ENCODE results near the gene SPDL1. TPM values are rescaled to one million over a fixed set of nuclear protein-coding genes. Genes with fewer than 3 reads are reported as not detected.
A peak's percentile ranks its signal among the peaks of the same experiment; 100 is the strongest.

The SPDL1 gene
- total and polyA plus RNA-seq, 5 donors from 2014 or later = 3.4 to 11.5 (median 7.6) TPM

DNA sequence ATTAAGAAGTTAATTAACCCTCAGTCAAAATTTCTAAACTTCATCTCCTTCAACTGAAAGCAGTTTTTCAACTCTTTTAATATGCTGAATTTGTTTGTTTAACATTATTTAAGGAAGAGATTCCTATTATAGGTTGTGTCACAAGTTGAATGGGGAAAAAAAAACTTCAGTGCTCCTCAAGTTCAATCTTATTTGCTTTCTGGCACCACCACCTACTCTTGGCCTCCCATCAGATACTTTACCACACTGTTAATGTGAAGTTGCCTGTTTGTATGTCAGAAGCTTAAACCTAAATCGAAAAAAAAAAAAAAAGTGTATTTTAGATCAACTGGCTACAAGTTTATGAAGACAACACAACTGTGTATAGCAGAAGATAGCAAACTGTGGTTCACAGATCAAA is 49.4 kb downstream of the SPDL1 start:
- peaks cover 7% of the 10 kb centered on the region for H3K36me3 Mint-ChIP-seq
- no peak overlapping the region for H3K27ac Mint-ChIP-seq
- peaks cover 5% of the 10 kb centered on the region for H3K4me1 ChIP-seq (ENCODE audit: control insufficient read depth, insufficient read depth, low read length, poor library complexity, severe bottlenecking)
- H3K9me3 ChIP-seq (ENCODE audit: control insufficient read depth in 2 of 2, low read length in 2 of 2) = no peaks in the 10 kb centered on the region
- no peaks in the 10 kb centered on the region for H3K27me3 Mint-ChIP-seq
- DNase-seq (no peak), ATAC-seq (ENCODE audit: low read depth in 2 of 2) (no peak)
- H3K4me1 Mint-ChIP-seq = peaks cover 8 to 13% (median 9%) of the 10 kb centered on the region in 4 donors
- H3K9me3 Mint-ChIP-seq = peaks cover 0 to 9% (median 1%) of the 10 kb centered on the region in 7 donors
- no peak overlapping the region for H3K27ac ChIP-seq (ENCODE audit: insufficient read depth, low read length, poor library complexity, severe bottlenecking)
- no peak overlapping the region for H3K4me3 ChIP-seq (ENCODE audit: low read depth, low read length)
- H3K36me3 ChIP-seq (ENCODE audit: control insufficient read depth, insufficient read depth, low read length) = no peaks in the 10 kb centered on the region
- H3K27me3 ChIP-seq (ENCODE audit: control insufficient read depth, insufficient read depth, low read length) = no peaks in the 10 kb centered on the region
- H3K4me3 Mint-ChIP-seq = no peak overlapping the region

DNA sequence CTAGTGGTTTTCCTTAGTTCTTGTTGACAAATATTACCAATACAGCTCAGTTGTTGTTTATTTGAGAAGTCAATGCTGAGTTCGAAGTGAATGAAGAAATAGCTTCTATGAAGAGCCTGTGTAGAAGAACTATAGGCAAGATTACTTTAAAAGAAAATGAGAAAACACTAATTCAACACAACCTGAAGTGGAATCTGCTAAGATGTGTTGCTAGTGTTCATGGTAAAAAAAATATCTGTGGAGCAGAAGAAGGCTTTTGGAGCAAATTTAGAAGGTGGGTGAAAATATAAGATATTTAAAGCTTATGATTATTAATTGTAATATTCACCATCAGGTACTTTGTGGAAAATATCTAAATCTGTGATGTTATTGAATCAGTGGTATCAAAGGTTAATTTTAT is 51.0 kb downstream of the SPDL1 start:
- H3K27me3 ChIP-seq (ENCODE audit: control insufficient read depth, insufficient read depth, low read length) = no peaks in the 10 kb centered on the region
- peaks cover 0 to 9% (median 1%) of the 10 kb centered on the region in 7 donors for H3K9me3 Mint-ChIP-seq
- ATAC-seq (ENCODE audit: low read depth in 2 of 2) = no peak

DNA sequence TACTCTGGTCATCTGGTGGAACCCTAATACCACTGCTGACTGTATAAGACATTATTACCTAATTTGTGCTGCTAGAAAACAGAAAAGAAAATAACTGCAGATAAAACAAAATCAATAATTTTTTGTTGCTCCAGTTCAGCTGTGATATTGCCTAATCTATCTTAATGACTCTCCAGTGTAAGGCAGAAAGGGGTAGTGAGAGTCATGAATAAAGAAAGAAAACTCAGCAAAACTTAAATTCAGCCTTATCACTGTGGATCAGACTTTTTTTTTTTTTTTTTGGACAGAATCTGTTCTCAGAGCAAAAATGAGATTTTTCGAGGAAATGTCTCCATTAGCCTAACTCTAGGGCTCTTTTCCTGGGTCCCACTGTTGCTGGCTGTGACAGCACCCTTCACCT is 52.4 kb downstream of the SPDL1 start:
- H3K27ac Mint-ChIP-seq = peak overlapping the region in 2 of 3 donors; percentile 94
- ATAC-seq (ENCODE audit: low read depth in 2 of 2) (no peak), DNase-seq (no peak)
- H3K36me3 Mint-ChIP-seq = peaks cover 29% of the 10 kb centered on the region
- no peak overlapping the region for H3K27ac ChIP-seq (ENCODE audit: insufficient read depth, low read length, poor library complexity, severe bottlenecking)
- peak overlapping the region; percentile 90 to 97 (median 96) for H3K4me3 Mint-ChIP-seq
- no peaks in the 10 kb centered on the region for H3K27me3 ChIP-seq (ENCODE audit: control insufficient read depth, insufficient read depth, low read length)
- H3K9me3 Mint-ChIP-seq = peaks cover 0 to 12% (median 0%) of the 10 kb centered on the region in 7 donors
- peaks cover 32% of the 10 kb centered on the region for H3K4me1 ChIP-seq (ENCODE audit: control insufficient read depth, insufficient read depth, low read length, poor library complexity, severe bottlenecking)
- peaks cover 12% of the 10 kb centered on the region for H3K36me3 ChIP-seq (ENCODE audit: control insufficient read depth, insufficient read depth, low read length)
- H3K4me3 ChIP-seq (ENCODE audit: low read depth, low read length) = no peak overlapping the region
- no peaks in the 10 kb centered on the region for H3K27me3 Mint-ChIP-seq
- H3K9me3 ChIP-seq (ENCODE audit: control insufficient read depth in 2 of 2, low read length in 2 of 2) = peaks cover 6 to 8% of the 10 kb centered on the region in 2 experiments
- H3K4me1 Mint-ChIP-seq = peaks cover 26 to 43% (median 28%) of the 10 kb centered on the region in 4 donors

More for the DNA sequence above, 51.0 kb downstream of the SPDL1 start:
- no peak overlapping the region for H3K4me3 ChIP-seq (ENCODE audit: low read depth, low read length)
- no peak for DNase-seq
- no peak overlapping the region for H3K27ac Mint-ChIP-seq
- no peaks in the 10 kb centered on the region for H3K27me3 Mint-ChIP-seq
- peaks cover 20% of the 10 kb centered on the region for H3K36me3 Mint-ChIP-seq
- peaks cover 18 to 29% (median 21%) of the 10 kb centered on the region in 4 donors for H3K4me1 Mint-ChIP-seq
- H3K4me3 Mint-ChIP-seq = peak overlapping the region in 2 of 4 donors; percentile 17 to 46
- peaks cover 19% of the 10 kb centered on the region for H3K4me1 ChIP-seq (ENCODE audit: control insufficient read depth, insufficient read depth, low read length, poor library complexity, severe bottlenecking)
- H3K9me3 ChIP-seq (ENCODE audit: control insufficient read depth in 2 of 2, low read length in 2 of 2) = peaks cover 4 to 6% of the 10 kb centered on the region in 2 experiments
- no peak overlapping the region for H3K27ac ChIP-seq (ENCODE audit: insufficient read depth, low read length, poor library complexity, severe bottlenecking)
- H3K36me3 ChIP-seq (ENCODE audit: control insufficient read depth, insufficient read depth, low read length) = peaks cover 6% of the 10 kb centered on the region

DNA sequence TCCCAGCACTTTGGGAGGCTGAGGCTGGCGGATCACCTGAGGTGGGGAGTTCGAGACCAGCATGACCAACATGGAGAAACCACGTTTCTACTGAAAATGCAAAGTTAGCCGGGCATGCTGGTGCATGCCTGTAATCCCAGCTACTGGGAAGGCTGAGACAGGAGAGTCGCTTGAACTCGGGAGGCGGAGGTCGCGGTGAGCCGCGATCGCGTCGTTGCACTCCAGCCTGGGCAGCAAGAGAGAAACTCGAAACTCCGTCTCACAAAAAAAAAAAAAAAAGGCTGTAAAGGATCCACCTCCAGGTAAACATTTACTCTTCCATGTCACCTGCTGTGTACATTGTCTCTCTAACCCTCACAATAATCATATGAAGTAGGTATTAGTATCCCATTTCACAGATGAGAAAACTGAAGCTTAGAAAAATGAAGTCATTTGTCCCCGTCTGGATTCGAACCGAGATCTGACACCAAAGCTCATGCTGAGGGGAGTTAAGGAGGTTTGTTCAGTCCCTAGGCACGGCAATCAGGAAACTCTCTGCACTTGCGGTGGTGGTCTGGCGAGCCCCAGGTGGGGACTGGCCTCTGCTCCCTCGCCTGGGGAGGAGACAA is 53.0 kb downstream of the SPDL1 start:
- no peaks in the 10 kb centered on the region for H3K27me3 ChIP-seq (ENCODE audit: control insufficient read depth, insufficient read depth, low read length)

DNA sequence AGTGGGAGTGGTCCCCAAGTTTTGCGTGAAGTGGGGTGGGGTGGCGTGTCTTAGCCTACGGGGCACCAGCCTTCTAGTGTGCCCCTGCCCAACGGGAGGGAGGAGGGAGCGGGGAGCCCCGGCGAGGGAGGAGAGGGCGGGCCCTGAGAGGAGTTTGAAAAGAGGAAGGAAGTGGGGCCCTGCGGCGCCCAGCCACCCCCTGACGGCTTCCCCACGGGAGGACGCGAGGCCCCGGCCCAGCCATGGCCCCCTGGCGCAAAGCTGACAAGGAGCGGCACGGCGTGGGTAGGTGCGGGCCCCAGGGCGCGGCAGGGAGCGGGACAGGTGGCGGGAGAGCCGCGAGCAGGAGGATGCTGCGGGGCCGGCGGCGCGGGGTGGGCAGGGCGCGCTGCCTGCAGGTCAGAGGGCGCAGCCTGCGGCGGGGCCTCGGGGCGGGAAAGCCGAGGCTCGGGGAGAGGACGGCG is 53.5 kb downstream of the SPDL1 start, which contains the start of gene DOCK2:
Gene DOCK2 (plus strand): TSS at position 191 of the 464 bp plus-strand sequence. CDS start 52 bp downstream, at position 243.
- Mint-ChIP-seq H3K4me1 (peaks cover 30 to 55% (median 39%) of the 10 kb centered on the region in 4 donors), H3K9me3 (peaks cover 0 to 12% (median 0%) of the 10 kb centered on the region in 7 donors)

More for the DNA sequence above, 53.0 kb downstream of the SPDL1 start:
- Mint-ChIP-seq H3K27me3 (no peaks in the 10 kb centered on the region), H3K4me1 (peaks cover 27 to 49% (median 34%) of the 10 kb centered on the region in 4 donors), H3K4me3 (peak overlapping the region; percentile 90 to 97 (median 96)), H3K36me3 (peaks cover 32% of the 10 kb centered on the region), H3K9me3 (peaks cover 0 to 12% (median 0%) of the 10 kb centered on the region in 7 donors), H3K27ac (peak overlapping the region; percentile 94 to 97 (median 96))
- H3K4me3 ChIP-seq (ENCODE audit: low read depth, low read length) = peak overlapping the region; percentile 70
- DNase-seq = no peak
- peaks cover 6 to 8% of the 10 kb centered on the region in 2 experiments for H3K9me3 ChIP-seq (ENCODE audit: control insufficient read depth in 2 of 2, low read length in 2 of 2)
- no peak for ATAC-seq (ENCODE audit: low read depth in 2 of 2)
- H3K4me1 ChIP-seq (ENCODE audit: control insufficient read depth, insufficient read depth, low read length, poor library complexity, severe bottlenecking) = peaks cover 38% of the 10 kb centered on the region
- H3K36me3 ChIP-seq (ENCODE audit: control insufficient read depth, insufficient read depth, low read length) = peaks cover 12% of the 10 kb centered on the region
- H3K27ac ChIP-seq (ENCODE audit: insufficient read depth, low read length, poor library complexity, severe bottlenecking) = peak overlapping the region; percentile 87

DNA sequence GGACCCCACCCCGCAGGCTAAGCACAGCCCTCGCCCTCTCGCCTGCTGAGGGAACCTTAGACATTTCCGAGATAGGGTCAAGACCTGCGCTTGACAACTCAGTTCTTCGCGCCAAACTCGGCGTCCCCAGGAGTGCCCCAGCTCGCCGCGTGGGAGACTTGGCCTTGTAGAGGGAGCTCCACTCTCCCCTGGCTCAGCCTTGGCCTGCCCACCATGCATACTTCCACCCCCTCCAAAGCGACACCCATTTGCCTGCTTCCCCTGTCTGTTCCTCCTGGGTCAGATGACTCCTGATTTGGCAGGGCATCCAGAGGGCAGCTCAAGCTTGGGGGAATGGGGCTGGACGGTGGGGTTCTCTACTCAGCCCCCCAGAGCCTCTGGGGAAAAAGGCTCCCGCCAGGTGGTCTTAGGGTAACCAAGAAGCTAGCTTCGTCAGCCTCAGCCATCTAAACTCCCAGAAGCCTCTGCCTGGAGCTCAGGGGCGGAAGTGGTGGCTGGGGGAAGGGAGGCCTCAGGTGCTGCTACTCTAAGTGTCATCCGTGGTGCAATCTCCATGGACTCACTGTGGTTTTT is 54.1 kb downstream of the SPDL1 start:
- Histone ChIP-seq H3K9me3 (ENCODE audit: control insufficient read depth in 2 of 2, low read length in 2 of 2) (peaks cover 6 to 8% of the 10 kb centered on the region in 2 experiments), H3K27me3 (ENCODE audit: control insufficient read depth, insufficient read depth, low read length) (no peaks in the 10 kb centered on the region), H3K4me1 (ENCODE audit: control insufficient read depth, insufficient read depth, low read length, poor library complexity, severe bottlenecking) (peaks cover 43% of the 10 kb centered on the region), H3K36me3 (ENCODE audit: control insufficient read depth, insufficient read depth, low read length) (peaks cover 18% of the 10 kb centered on the region), H3K4me3 (ENCODE audit: low read depth, low read length) (peak overlapping the region; percentile 82), H3K27ac (ENCODE audit: insufficient read depth, low read length, poor library complexity, severe bottlenecking) (peak overlapping the region; percentile 87)
- H3K4me3 Mint-ChIP-seq = peak overlapping the region; percentile 90 to 98 (median 96)
- H3K36me3 Mint-ChIP-seq = peaks cover 33% of the 10 kb centered on the region
- peaks cover 0 to 12% (median 0%) of the 10 kb centered on the region in 7 donors for H3K9me3 Mint-ChIP-seq
- H3K4me1 Mint-ChIP-seq = peaks cover 32 to 60% (median 43%) of the 10 kb centered on the region in 4 donors
- peak overlapping the region; percentile 94 to 99 (median 95) for H3K27ac Mint-ChIP-seq
- ATAC-seq (ENCODE audit: low read depth in 2 of 2) (peak; percentile 84 to 88), DNase-seq (peak; percentile 40 to 92 (median 79))
- H3K27me3 Mint-ChIP-seq = no peaks in the 10 kb centered on the region

More for the DNA sequence above, 53.5 kb downstream of the SPDL1 start, which contains the start of gene DOCK2:
- Histone ChIP-seq H3K4me1 (ENCODE audit: control insufficient read depth, insufficient read depth, low read length, poor library complexity, severe bottlenecking) (peaks cover 43% of the 10 kb centered on the region), H3K27ac (ENCODE audit: insufficient read depth, low read length, poor library complexity, severe bottlenecking) (peak within 1 kb of the TSS; percentile 87), H3K9me3 (ENCODE audit: control insufficient read depth in 2 of 2, low read length in 2 of 2) (peaks cover 6 to 8% of the 10 kb centered on the region in 2 experiments), H3K27me3 (ENCODE audit: control insufficient read depth, insufficient read depth, low read length) (no peaks in the 10 kb centered on the region), H3K4me3 (ENCODE audit: low read depth, low read length) (peak within 1 kb of the TSS; percentile 82), H3K36me3 (ENCODE audit: control insufficient read depth, insufficient read depth, low read length) (peaks cover 13% of the 10 kb centered on the region)
- DNase-seq (peak; percentile 54 to 85 (median 61)), ATAC-seq (ENCODE audit: low read depth in 2 of 2) (peak; percentile 74 to 77)
- peak within 1 kb of the TSS; percentile 90 to 98 (median 96) for H3K4me3 Mint-ChIP-seq
- peaks cover 32% of the 10 kb centered on the region for H3K36me3 Mint-ChIP-seq
- peak within 1 kb of the TSS; percentile 94 to 99 (median 96) for H3K27ac Mint-ChIP-seq
- no peaks in the 10 kb centered on the region for H3K27me3 Mint-ChIP-seq

DNA sequence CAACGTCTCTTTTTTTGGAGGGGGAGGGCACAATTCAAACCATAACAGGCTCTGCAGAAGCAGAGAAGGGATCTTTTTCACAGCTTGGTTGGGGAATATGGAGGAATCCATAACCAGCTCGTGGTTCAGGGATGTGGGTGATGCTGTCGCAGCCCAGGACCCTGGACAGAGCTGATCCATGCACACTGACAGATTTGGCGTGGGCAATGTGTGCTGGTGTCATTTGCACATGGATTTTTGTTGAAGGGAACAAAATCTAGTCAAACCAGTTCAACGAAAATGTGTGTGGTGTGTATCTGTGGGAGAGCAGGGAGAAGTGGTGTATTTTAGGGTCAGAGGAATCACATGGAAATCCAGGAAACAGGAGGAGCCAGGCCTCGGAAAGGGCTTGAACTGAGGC is 57.7 kb downstream of the SPDL1 start:
- H3K36me3 ChIP-seq (ENCODE audit: control insufficient read depth, insufficient read depth, low read length) = peaks cover 21% of the 10 kb centered on the region
- H3K9me3 ChIP-seq (ENCODE audit: control insufficient read depth in 2 of 2, low read length in 2 of 2) = peaks cover 6 to 8% of the 10 kb centered on the region in 2 experiments
- H3K27me3 ChIP-seq (ENCODE audit: control insufficient read depth, insufficient read depth, low read length) = no peaks in the 10 kb centered on the region
- H3K27ac Mint-ChIP-seq = peak overlapping the region in 1 of 3 donors; percentile 81
- H3K4me3 ChIP-seq (ENCODE audit: low read depth, low read length) = peak overlapping the region; percentile 2
- peaks cover 57% of the 10 kb centered on the region for H3K36me3 Mint-ChIP-seq
- H3K4me3 Mint-ChIP-seq = peak overlapping the region in 3 of 4 donors; percentile 4 to 97 (median 31)
- no peaks in the 10 kb centered on the region for H3K27me3 Mint-ChIP-seq
- no peak overlapping the region for H3K27ac ChIP-seq (ENCODE audit: insufficient read depth, low read length, poor library complexity, severe bottlenecking)
- no peak for ATAC-seq (ENCODE audit: low read depth in 2 of 2)
- peaks cover 43% of the 10 kb centered on the region for H3K4me1 ChIP-seq (ENCODE audit: control insufficient read depth, insufficient read depth, low read length, poor library complexity, severe bottlenecking)
- DNase-seq = no peak
- H3K4me1 Mint-ChIP-seq = peaks cover 27 to 87% (median 68%) of the 10 kb centered on the region in 4 donors
- H3K9me3 Mint-ChIP-seq = peaks cover 0 to 4% (median 0%) of the 10 kb centered on the region in 7 donors

All from CD4-positive, CD25-positive, alpha-beta regulatory T cell (primary cell).